Stimulated activated CD8-positive, alpha-beta memory T cell treated with anti-CD3 and anti-CD28 coated beads, Interleukin-7, amount 100 ng/mL, for 1 hour (primary cell): ENCODE results near the gene MORN4.

Source experiments
- DNase-seq, 2 donors: peaks; one replicate each; pipeline ENCODE4 v3.0.0-alpha.2; 2020; ENCODE audit warnings: low read depth in 2 of 2

The MORN4 gene

DNA sequence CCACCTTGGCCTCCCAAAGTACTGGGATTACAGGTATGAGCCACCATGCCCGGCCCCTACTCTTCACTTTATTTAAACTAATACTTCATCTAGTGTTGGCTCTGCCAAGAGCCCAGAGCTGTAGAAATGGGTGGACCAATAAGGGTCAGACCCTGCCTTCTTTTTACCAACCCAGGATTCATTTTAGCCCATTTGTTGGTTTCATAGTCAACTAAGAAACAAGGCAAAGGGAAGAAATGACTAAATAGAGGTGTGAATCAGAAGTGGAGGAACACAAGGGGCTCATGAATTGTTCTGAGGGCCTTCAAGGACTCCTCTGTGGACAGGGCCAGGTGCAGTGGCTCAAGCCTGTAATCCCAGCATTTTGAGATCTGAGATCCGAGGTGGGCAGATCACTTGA lies 59.6 kb downstream of the MORN4 start:
- DNase-seq = no peak

DNA sequence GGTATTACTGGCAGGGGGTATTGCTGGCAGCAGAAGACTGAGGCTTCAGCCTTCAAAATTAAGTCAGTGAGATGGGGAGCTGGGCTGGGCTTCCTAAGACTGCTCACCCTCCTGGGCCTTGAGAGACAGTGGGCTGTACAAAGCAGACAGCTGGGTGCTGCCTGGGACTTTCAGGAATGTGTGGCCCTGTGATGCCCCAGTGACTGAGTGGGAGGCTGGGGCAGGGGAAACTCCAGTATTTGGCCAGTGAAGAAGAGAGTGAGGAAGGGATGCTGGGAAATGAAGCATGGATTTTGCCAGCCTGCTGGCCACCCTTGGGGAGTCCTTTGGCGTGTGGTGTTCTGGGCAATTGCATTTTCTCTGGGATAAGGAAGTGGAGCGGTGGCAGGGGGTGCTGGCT lies 60.3 kb downstream of the MORN4 start:
- no peak for DNase-seq

DNA sequence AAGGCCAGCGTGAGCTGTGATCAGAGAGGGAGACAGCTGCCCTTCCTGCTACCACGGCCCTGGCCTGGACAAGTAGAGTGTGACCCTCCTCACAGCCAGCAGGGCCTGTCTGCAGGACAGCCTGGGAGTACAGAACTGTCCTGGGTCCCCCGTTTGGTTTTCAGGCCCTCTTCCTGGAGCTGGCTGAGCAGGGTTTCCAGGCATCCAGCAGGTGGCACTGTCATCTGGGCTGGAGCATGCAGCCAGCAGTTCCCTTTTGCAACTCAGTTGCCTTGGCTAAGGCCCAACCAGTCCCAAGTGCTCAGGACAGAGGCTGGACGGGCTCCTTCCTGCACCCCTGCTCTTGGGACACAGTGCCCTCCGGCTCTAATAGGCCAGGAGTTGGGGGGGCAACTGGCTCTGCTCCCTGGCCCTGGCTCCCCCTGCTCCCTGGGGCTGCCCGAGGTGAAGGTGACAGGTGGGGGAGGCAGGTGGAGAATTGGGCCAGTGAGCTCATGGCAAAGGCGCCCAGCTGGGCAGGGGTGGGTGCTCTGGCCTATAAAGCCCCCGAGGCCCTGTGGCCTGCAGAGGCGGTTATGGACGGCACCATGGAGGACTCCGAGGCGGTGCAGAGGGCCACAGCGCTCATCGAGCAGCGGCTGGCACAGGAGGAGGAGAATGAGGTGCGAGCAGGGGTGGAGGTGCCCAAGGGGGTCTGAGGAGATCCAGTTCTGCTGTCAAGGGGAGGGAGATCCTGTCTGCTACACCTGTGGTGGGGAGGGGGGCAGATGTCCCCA lies 60.9 kb downstream of the MORN4 start, which contains the start of gene ANKRD2:
Gene ANKRD2 (plus strand): TSS at position 566 of the 776 bp plus-strand sequence. CDS start 10 bp downstream, at position 576.
- DNase-seq = peak; percentile 11 to 17

DNA sequence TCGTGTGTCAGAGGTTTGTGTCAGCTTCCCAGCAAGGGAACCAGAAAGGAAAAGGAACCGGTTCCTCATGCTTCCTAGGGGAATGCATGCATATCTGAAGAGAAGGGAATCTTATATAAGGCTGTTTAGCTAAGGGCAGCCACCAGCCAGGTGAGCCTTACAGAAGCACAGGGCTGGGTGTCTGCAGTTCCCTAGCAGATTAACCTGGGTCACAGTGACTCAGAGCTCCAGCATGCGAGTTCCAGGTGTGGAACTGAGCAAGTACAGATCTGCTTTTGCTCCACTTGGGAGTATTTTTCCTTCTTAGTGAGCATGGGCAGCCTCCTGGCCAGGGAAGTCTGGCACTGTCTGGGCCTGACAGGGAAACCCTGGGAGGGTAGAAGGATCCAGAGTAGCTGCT lies 61.7 kb downstream of the MORN4 start:
- DNase-seq = no peak

DNA sequence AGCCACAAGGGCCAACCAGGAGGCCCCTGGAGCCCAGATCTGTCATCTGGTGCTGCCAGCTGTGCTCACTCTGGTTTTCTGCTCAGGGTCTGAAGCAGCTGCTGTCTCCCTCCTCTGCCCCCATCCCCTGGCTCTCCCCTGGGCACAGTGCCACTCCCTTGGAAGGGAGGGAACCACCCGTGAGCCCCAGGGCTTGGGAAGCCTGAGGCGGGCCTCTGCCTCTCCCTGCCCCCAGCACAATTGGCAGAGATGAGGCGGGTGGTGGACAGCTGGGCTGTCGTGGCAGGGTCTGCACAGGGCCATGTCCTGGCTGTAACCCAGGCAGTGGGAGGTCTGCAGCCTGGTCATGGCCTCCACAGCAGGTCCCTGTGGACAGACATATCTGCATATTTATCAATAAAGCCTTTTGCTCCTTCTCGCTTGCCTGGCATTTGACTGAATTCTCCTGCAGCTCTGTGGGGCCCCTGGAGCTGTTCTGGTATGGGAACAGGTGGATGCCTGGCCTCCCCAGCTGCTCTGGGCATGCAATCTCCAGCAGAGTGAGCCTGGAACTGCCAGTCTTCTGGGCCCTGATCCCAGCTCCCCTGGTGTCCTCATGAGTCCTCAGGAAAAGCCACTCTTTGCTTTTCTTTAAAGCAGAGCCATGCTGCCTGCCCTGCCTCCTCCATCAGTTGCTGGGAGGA lies 62.4 kb downstream of the MORN4 start:
- DNase-seq = no peak

DNA sequence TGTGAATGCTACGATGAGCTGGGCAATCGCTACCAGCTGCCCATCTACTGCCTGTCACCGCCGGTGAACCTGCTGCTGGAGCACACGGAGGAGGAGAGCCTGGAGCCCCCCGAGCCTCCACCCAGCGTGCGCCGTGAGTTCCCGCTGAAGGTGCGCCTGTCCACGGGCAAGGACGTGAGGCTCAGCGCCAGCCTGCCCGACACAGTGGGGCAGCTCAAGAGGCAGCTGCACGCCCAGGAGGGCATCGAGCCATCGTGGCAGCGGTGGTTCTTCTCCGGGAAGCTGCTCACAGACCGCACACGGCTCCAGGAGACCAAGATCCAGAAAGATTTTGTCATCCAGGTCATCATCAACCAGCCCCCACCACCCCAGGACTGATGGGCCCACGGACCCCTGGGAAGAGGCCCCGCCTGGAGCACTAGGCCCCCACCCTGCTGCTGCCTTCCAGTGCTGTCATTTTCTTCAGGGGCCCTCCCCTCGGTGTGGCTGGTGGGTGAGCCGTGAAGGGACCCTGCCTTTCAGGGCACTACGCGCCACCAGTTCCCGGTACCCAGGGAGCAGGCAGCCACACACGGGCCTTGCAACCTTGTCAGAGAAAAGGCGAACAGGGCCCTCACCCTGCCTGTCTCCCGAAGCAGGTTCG lies 63.0 kb downstream of the MORN4 start:
- no peak for DNase-seq

DNA sequence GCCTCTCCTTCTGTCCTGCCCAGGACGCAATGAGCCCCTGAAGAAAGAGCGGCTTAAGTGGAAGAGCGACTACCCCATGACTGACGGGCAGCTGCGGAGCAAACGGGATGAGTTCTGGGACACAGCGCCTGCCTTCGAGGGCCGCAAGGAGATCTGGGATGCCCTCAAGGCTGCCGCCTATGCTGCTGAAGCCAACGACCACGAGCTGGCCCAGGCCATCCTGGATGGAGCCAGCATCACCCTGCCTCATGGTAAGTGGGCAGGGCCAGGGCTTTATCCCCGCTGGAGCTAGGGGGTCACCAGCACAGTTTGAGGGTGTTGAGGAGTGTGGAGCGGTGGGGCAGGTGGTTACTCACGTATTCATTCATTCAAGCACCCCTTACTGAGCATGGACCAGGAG lies 65.4 kb downstream of the MORN4 start:
- DNase-seq = no peak

DNA sequence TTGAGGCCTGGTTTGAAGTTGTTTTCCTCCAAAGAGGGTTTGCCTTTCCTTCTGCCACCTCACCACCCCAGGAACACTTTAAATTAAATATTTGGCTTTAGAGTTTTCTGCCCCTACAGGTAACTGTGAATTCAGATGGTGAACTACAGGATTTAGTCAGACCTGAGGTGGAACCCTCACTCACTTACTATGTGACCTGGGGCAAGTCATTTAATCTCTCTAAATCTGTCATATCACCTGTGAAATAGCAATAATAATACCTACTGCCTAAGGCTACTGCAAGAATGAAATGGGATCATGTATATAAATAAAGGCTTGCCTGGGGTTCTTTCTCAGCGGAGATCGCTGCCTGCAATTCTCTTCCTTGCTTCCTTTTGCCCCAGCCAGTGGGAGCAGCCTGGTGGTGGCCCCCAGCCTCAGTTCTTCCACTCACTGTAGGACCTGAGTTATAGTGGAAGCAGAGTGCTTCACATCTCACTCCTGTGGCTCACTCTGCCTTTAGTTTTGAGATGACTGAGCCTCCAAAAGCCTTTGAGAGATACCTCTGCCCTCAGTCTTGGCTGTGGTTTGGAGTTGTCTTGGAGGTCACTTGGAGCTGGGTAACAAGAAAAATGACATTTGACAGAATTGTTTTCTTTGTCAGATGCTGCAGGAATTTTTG lies 66.8 kb downstream of the MORN4 start:
- no peak for DNase-seq

DNA sequence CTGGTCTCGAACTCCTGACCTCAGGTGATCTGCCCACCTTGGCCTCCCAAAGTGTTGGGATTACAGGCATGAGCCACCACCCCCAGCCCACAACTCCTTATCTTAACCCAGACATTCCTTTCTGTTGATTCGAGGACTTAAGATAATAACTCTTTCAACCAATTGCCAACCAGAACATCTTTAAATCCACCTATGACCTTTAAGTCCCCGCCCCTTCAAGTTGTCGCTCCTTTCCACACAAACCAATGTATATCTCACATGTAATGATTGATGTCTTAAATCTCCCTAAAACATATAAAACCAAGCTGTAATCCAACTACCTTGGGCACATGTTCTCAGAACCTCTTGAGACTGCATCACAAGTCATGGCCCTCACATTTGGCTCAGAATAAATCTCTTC lies 68.5 kb downstream of the MORN4 start:
- no peak for DNase-seq
